ENCODE results near the gene HDDC2. TPM values are rescaled to one million over a fixed set of nuclear protein-coding genes. Genes with fewer than 3 reads are reported as not detected.
"Not testable (repeated sequence)": the region's sequence is repeated elsewhere in the genome, so short reads cannot be mapped to it uniquely, and the experiment has no call there.

The HDDC2 gene
- total RNA-seq, 1 donor: 70.0 TPM

- DNase-seq (ENCODE audit: low read depth): no peak
- TF ChIP-seq CTCF (IDR thresholded peaks at IDR 0.05; ENCODE audit: insufficient read depth, low read depth, low read length): no peak
- no peak overlapping the region for H3K4me3 ChIP-seq (ENCODE audit: low read depth, low read length)
Observed at GRCh38 chr6:125285353-125285752, 16.4 kb downstream of the HDDC2 start.

GRCh38 chr6:125282470-125282869 lies 19.3 kb downstream of the HDDC2 start:
- H3K4me3 ChIP-seq (ENCODE audit: low read depth, low read length); DNase-seq (ENCODE audit: low read depth): not testable (repeated sequence)

- not testable (repeated sequence) for H3K4me3 ChIP-seq (ENCODE audit: low read depth, low read length); DNase-seq (ENCODE audit: low read depth)
Observed at GRCh38 chr6:125280370-125281035, 21.3 kb downstream of the HDDC2 start.

GRCh38 chr6:125279961-125280360 lies 21.8 kb downstream of the HDDC2 start:
- TF ChIP-seq CTCF (IDR thresholded peaks at IDR 0.05; ENCODE audit: insufficient read depth, low read depth, low read length): no peak
- no peak for DNase-seq (ENCODE audit: low read depth)
- H3K4me3 ChIP-seq (ENCODE audit: low read depth, low read length): no peak overlapping the region

GRCh38 chr6:125277838-125278237 lies 23.9 kb downstream of the HDDC2 start:
- no peak for DNase-seq (ENCODE audit: low read depth)
- no peak overlapping the region for H3K4me3 ChIP-seq (ENCODE audit: low read depth, low read length)
- no peak for TF ChIP-seq CTCF (IDR thresholded peaks at IDR 0.05; ENCODE audit: insufficient read depth, low read depth, low read length)

- TF ChIP-seq CTCF (IDR thresholded peaks at IDR 0.05; ENCODE audit: insufficient read depth, low read depth, low read length): no peak
- DNase-seq (ENCODE audit: low read depth): no peak
- H3K4me3 ChIP-seq (ENCODE audit: low read depth, low read length): no peak overlapping the region
Observed at GRCh38 chr6:125275779-125276178, 26.0 kb downstream of the HDDC2 start.

- no peak overlapping the region for H3K4me3 ChIP-seq (ENCODE audit: low read depth, low read length)
- no peak for DNase-seq (ENCODE audit: low read depth)
- TF ChIP-seq CTCF (IDR thresholded peaks at IDR 0.05; ENCODE audit: insufficient read depth, low read depth, low read length): no peak
Observed at GRCh38 chr6:125274935-125275334, 26.8 kb downstream of the HDDC2 start.

GRCh38 chr6:125273965-125274364 lies 27.8 kb downstream of the HDDC2 start:
- TF ChIP-seq CTCF (IDR thresholded peaks at IDR 0.05; ENCODE audit: insufficient read depth, low read depth, low read length): no peak
- no peak for DNase-seq (ENCODE audit: low read depth)
- no peak overlapping the region for H3K4me3 ChIP-seq (ENCODE audit: low read depth, low read length)
